Activated naive CD4-positive, alpha-beta T cell treated with anti-CD3 and anti-CD28 coated beads for 36 hours (primary cell): ENCODE measurements around the gene ARMC3. TPM values are rescaled to one million over a fixed set of nuclear protein-coding genes. Genes with fewer than 3 reads are reported as not detected.

Source experiments
- CTCF ChIA-PET: fragments of 350-600 bp; sonication (Branson Sonifier 250); formaldehyde crosslinking; loops from one replicate; lab custom pipeline; 2021; ENCODE audit warnings: antibody characterized with exemption; lab: Charles Lee
- DNase-seq: peaks from one replicate; pipeline ENCODE4 v3.0.0-alpha.2; 2020
- H3K27ac Mint-ChIP-seq: one replicate; pipeline ENCODE4 v1.8.0; 2021; ENCODE audit warnings: mild to moderate bottlenecking, mixed read lengths
- H3K27me3 Mint-ChIP-seq: one replicate; pipeline ENCODE4 v1.8.0; 2021; ENCODE audit warnings: low read depth, mixed read lengths
- H3K36me3 Mint-ChIP-seq: one replicate; pipeline ENCODE4 v1.8.0; 2021; ENCODE audit warnings: low read depth, mixed read lengths
- H3K4me1 Mint-ChIP-seq: one replicate; pipeline ENCODE4 v1.8.0; 2021; ENCODE audit warnings: low read depth, mixed read lengths
- H3K4me3 Mint-ChIP-seq: one replicate; pipeline ENCODE4 v1.8.0; 2021; ENCODE audit warnings: mild to moderate bottlenecking, moderate library complexity, mixed read lengths
- H3K9me3 Mint-ChIP-seq: one replicate; pipeline ENCODE4 v1.8.0; 2021; ENCODE audit warnings: mixed read lengths
- intact Hi-C: fragments of 100-400 bp; cut with micrococcal nuclease; formaldehyde crosslinking; loops from one replicate; pipeline ENCODE4 v1.15.1; 2023
- total RNA-seq, 2 experiments: library from RNA; stranded (reverse); gene quantifications; one replicate each; pipeline ENCODE4 v1.2.3, GENCODE V29; 2021

The ARMC3 gene
- total RNA-seq, 2 experiments from 2014 or later, result not detected

DNA sequence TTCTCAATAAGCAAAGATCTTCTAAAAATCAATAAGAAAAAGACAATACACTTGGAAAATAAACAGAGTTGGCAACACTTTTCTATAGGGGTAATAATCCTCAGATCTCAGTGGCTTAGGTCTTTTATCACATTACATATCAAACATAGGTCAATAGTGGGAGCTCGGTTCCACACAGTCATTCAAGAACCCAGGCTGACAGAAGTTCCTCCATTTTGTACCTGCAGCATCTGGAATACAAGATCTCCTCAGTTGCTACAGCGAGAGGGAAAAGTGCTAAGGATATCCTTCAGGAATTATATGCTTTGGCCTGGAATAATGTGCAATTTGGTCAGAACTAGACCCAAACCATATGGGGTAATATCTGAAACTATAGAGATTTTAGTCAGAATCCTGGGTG lies 112.1 kb downstream of the ARMC3 start:
- H3K36me3 Mint-ChIP-seq, result no peaks in the 10 kb centered on the region
- H3K27me3 Mint-ChIP-seq, result peaks cover 5% of the 10 kb centered on the region
- CTCF ChIA-PET, result no interaction called here
- no peak overlapping the region for H3K4me3 Mint-ChIP-seq
- no peak for DNase-seq
- no peak overlapping the region for H3K27ac Mint-ChIP-seq
- no peaks in the 10 kb centered on the region for H3K4me1 Mint-ChIP-seq
- peaks cover 4% of the 10 kb centered on the region for H3K9me3 Mint-ChIP-seq
- intact Hi-C loops, result no loop called here

DNA sequence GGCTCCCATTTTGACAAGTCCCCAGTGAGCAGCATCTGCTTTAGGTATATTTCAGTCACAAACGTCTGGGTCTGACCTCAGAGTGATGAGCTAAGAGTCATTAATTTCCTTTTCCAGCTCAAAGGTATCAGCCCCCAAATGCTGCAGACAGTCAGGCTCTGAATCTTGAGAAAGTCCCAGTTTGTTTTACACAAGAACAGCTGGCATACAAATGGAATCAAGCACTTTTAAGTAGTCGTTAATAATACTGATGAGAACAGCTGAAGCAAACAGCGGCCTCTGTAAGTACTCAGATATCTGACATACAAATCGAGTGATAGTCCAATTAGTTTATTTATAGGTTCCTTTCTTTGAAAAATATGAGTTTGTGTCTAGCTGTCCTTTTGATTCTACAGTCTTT lies 118.2 kb downstream of the ARMC3 start:
- no peaks in the 10 kb centered on the region for H3K27me3 Mint-ChIP-seq
- intact Hi-C loops, result no loop called here
- CTCF ChIA-PET, result interaction anchor here (1.1 to 1.8 kb wide), 2 partner anchors 17 to 23 kb away, joined by 3 read pairs; no protein-coding TSS in a partner anchor
- no peaks in the 10 kb centered on the region for H3K4me1 Mint-ChIP-seq
- H3K4me3 Mint-ChIP-seq, result no peak overlapping the region
- no peaks in the 10 kb centered on the region for H3K9me3 Mint-ChIP-seq
- no peak overlapping the region for H3K27ac Mint-ChIP-seq
- no peak for DNase-seq
- H3K36me3 Mint-ChIP-seq, result no peaks in the 10 kb centered on the region

DNA sequence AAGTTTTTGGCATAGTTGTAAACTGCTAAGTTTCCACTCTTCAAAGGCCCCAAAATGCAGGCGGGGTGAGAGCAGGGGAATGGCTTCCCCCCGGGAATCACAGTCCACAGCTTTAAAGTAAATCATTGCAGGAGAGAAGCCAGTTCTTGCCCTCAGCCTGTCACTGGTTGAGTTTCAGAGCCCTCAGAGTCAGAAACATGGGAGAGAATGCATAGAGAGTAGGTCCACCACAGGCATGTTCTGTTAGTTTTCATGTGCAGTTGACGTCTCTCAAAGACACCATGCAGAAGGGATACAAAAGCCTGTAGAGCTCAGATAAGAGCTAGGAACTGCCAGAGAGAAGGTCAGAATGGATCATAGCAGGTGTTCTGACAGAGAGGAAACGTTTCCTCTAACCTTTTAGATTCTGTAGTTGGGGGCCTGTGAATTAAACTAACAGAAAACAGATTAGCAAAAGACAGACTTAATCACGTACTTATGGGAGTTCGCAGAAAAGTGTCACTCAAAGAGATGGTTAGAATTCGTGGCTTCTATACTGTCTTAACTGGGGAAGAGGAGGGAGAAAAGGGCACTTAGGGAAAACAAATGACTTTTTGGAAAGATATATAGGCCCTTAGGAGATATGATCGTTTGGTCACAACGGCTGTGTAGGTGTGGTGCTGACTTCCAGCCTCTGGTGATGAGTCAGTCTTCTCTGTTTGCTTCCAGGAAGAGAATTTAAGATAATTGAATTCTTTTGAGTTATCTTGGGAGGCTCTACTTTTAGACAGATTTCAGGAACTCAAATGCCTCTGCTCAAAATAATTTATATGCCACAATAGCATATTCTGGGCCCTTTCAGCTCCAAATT lies 119.6 kb downstream of the ARMC3 start:
- CTCF ChIA-PET, result interaction anchor here (0.5 to 1.8 kb wide), 2 partner anchors 16 to 698 kb away, joined by 3 to 13 read pairs; no protein-coding TSS in a partner anchor

DNA sequence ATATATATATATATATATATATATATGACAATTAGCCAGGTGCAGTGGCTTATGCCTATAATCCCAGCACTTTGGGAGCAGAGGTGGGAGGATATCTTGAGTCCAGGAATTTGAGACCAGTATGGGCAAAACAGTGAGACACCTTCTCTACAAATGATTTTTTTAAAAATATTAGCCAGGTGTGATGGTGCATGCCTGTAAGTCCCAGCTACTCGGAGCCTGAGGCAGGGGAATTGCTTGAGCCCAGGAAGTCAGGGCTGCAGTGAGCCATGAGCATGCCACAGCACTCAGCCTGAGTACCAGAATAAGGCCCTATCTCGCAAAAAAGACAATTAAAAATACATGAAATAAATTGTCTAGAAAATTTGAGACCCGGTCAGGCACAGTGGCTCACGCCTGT lies 120.3 kb downstream of the ARMC3 start:
- no peak overlapping the region for H3K27ac Mint-ChIP-seq
- no peak overlapping the region for H3K4me3 Mint-ChIP-seq
- no peaks in the 10 kb centered on the region for H3K4me1 Mint-ChIP-seq
- CTCF ChIA-PET, result no interaction called here
- H3K27me3 Mint-ChIP-seq, result no peaks in the 10 kb centered on the region
- intact Hi-C loops, result no loop called here
- no peaks in the 10 kb centered on the region for H3K9me3 Mint-ChIP-seq
- DNase-seq, result no peak
- no peaks in the 10 kb centered on the region for H3K36me3 Mint-ChIP-seq

More for the DNA sequence above, 119.6 kb downstream of the ARMC3 start:
- Mint-ChIP-seq H3K27me3 (no peaks in the 10 kb centered on the region), H3K9me3 (no peaks in the 10 kb centered on the region), H3K4me3 (no peak overlapping the region), H3K36me3 (no peaks in the 10 kb centered on the region), H3K27ac (no peak overlapping the region), H3K4me1 (no peaks in the 10 kb centered on the region)
- intact Hi-C loops, result no loop called here
- no peak for DNase-seq

DNA sequence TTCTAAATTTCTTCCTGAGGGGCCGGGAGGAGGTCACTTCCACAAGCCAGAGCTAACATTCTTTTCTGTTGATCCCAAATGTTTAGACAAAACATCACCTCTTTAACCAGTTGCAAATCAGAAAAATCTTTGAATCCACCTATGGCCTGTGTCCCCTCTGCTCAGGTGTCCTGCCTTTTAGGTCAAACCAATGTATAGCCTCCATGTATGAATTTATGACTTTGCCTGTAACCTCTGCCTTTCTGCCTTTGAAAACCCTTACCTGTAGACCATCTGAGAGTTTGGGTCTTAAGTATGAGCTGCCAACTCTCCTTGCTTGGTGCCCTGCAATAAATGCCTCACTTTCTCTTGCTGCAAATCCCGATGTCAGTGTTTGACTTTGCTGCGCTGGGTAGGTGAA lies 123.4 kb downstream of the ARMC3 start:
- no peak overlapping the region for H3K27ac Mint-ChIP-seq
- no peak for DNase-seq
- peaks cover 7% of the 10 kb centered on the region for H3K27me3 Mint-ChIP-seq
- H3K4me3 Mint-ChIP-seq, result no peak overlapping the region
- intact Hi-C loops, result no loop called here
- no peaks in the 10 kb centered on the region for H3K4me1 Mint-ChIP-seq
- no peaks in the 10 kb centered on the region for H3K9me3 Mint-ChIP-seq
- no peaks in the 10 kb centered on the region for H3K36me3 Mint-ChIP-seq
- CTCF ChIA-PET, result no interaction called here

DNA sequence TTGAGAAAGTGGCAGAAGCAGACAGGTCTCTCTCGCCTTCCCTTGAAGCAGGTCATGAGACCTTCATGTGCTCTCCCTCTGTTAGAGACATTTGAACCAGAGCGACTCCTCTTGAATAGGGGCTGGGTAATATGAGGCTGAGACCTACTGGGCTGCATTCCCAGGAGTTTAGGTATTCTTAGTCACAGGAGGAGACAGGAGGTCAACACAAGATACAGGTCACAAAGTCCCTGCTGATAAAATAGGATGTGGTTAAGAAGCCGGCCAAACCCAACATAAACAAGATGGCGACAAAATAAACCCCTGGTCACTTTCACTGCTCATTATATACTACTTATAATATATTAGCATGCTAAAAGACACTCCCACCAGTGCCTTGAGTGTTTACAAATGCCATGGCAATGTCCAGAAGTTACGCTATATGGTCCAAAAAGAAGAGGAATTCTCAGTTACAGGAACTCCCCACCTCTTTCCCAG lies 124.0 kb downstream of the ARMC3 start:
- no peaks in the 10 kb centered on the region for H3K36me3 Mint-ChIP-seq
- CTCF ChIA-PET, result no interaction called here
- H3K9me3 Mint-ChIP-seq, result no peaks in the 10 kb centered on the region
- H3K27ac Mint-ChIP-seq, result no peak overlapping the region
- H3K4me3 Mint-ChIP-seq, result no peak overlapping the region
- no peaks in the 10 kb centered on the region for H3K4me1 Mint-ChIP-seq
- peaks cover 7% of the 10 kb centered on the region for H3K27me3 Mint-ChIP-seq
- intact Hi-C loops, result no loop called here
- DNase-seq, result no peak

DNA sequence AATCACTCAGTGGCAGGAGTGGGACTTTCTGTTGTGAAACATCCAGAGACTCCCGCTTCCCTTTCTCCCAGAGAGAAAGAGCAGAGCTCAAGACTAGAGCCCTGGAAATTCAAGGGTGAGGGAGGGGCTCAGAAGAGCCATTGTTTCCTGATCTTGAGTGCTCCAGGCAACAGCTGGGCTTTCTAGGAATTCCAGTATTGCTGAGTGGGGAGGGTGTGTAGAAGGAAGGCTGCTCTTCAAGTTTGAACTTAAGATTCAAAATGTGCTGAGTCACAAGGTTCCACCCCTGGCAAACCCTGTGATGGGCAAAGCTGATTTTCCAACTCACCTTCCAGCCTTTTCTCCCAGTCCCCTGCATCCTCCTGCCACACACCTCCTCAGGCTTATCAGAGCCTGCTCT lies 125.2 kb downstream of the ARMC3 start:
- CTCF ChIA-PET, result no interaction called here
- Mint-ChIP-seq H3K4me3 (no peak overlapping the region), H3K27ac (no peak overlapping the region), H3K27me3 (peaks cover 7% of the 10 kb centered on the region), H3K36me3 (no peaks in the 10 kb centered on the region), H3K4me1 (no peaks in the 10 kb centered on the region), H3K9me3 (no peaks in the 10 kb centered on the region)
- intact Hi-C loops, result no loop called here
- no peak for DNase-seq

DNA sequence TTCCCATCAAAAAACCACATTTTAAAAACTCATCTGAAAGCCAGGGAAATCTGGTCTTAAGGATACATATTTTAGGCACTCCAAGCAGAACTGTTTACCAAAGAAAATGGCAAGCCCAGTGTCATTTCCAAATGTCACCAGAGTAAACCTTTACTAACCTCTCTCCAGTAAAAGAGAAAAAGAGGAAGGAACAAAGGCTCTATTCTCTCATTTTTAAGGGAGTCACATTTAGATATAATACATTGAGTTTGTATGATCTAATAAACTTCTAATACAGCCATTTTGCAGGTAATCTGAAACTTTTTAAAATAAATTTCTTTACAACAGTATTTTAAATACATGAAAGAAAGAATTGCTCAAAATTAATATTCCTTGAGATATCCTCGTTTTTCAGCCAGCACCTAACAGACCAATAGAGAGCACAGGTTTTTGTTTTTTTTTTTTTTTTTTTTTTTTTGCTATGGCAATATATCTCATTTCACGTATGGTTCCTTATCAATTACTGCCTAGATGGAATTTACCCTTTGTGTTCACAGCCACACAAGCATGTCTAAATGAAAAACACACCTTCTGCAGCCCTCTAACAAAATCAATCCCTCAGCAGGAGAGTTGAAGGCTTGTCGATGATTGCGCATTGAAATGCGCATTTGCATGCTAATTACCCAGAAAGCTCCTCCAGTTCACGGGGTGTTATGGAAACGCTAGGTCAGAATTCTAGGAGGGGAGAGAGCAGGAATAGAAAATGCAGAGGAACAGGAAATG lies 127.8 kb downstream of the ARMC3 start:
- Mint-ChIP-seq H3K36me3 (no peaks in the 10 kb centered on the region), H3K9me3 (no peaks in the 10 kb centered on the region)
- CTCF ChIA-PET, result no interaction called here

DNA sequence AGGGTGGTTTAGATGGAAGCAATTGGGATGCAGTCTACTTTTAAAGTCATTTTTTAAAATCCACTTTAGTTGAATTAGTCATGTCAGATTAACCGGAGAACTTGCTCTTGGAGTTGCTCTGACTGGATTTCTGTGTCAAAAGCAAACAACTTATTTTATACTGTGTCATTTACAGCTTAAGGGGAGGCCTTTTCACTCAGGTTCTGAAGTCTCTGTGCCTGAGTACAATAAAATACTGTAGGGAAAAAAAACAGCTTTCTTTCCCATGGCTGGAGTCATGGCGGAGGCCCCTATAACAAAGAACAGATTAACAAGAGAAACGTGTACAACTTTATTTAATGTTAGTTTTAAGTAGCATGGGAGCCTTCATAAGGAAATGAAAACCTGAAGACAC lies 128.3 kb downstream of the ARMC3 start:
- Mint-ChIP-seq H3K27me3 (peaks cover 10% of the 10 kb centered on the region), H3K36me3 (no peaks in the 10 kb centered on the region), H3K9me3 (no peaks in the 10 kb centered on the region), H3K27ac (no peak overlapping the region), H3K4me1 (no peaks in the 10 kb centered on the region), H3K4me3 (no peak overlapping the region)
- intact Hi-C loops, result no loop called here
- no peak for DNase-seq
- CTCF ChIA-PET, result no interaction called here

More for the DNA sequence above, 127.8 kb downstream of the ARMC3 start:
- Mint-ChIP-seq H3K4me1 (no peaks in the 10 kb centered on the region), H3K27me3 (peaks cover 7% of the 10 kb centered on the region), H3K27ac (no peak overlapping the region), H3K4me3 (no peak overlapping the region)
- intact Hi-C loops, result no loop called here
- DNase-seq, result no peak

DNA sequence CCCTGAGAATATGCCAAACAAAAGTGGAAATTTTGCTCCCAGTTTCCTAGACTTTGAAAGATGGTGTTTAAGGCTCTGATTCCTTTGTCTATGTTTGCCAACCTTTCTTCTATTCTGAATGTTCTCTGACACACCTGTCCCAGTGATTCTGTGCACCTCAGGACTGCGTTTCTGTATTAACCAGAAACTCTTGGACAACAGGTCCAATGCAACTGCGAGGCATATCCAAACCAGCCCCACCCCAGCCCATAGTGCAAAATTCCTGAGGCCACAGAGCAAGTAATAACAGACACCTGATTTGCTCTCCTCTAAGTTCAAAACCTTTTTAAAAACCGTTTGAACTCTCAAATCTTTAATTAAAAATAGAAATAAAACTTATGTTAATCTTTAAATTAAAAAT lies 130.5 kb downstream of the ARMC3 start:
- Mint-ChIP-seq H3K9me3 (no peaks in the 10 kb centered on the region), H3K36me3 (no peaks in the 10 kb centered on the region), H3K27ac (no peak overlapping the region), H3K27me3 (peaks cover 10% of the 10 kb centered on the region), H3K4me3 (no peak overlapping the region), H3K4me1 (no peaks in the 10 kb centered on the region)
- CTCF ChIA-PET, result no interaction called here
- DNase-seq, result no peak
- intact Hi-C loops, result no loop called here

DNA sequence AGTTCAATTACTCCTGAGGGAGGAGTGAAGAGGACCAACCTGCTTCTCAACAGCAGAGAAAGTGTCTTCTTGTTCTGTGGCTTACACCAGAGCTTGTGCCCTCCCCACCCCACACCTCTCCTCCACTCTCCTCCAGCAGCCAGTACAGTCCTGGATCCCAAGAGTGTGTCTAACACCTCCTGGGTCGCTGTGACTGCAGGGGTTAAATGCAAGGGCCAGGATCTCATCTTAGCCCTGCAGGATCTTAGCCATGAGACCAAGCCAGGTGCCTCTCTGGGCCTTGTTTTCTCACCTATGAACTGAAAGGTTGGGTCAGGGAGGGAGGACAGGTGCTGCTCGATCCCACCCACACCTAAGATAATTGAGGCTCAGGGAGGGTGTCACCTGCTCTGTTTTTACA lies 133.1 kb downstream of the ARMC3 start:
- no peak for DNase-seq
- Mint-ChIP-seq H3K27me3 (peaks cover 7% of the 10 kb centered on the region), H3K9me3 (no peaks in the 10 kb centered on the region)

DNA sequence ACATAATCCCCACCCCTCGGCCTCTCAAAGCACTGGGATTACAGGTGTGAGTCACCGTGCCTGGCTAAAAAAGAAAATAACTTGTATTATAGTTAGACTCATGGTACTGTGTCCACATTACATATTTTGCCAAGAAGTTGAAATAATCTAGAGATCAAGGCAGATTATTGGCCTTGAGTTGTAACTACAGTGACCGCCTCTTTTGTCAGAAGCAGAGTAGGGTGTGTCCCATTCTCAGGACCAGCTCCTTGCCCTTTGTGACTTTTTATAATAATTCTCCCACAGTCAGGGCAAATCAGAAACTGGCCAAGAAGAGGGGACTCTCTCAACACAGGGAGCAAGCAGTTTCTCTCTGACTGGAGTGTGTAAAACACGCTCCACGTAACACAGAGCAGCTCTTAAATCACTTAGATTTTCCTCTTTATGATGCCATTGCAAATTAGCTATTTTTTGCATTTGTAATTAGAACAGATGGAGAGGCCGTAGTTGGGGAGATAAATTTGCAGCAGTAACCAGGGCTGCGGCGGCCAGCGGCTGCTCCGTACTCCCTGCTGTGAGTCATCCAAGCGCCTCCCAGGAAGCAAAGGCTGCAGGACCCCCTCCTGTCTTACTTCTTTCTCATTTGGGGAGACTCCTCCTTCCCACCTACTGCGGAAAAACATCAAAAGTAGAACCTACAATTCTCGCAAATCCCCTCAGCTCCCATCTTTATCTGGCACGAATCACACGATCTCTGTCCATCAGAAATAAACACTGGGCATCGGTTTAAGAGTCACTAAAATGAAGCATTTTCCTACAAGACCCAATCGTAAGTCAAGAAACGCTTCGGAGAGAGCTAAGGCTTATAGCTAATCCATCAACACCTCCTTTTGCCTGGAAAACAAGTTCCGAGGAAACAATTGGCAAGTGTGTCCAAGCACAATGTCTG lies 135.5 kb downstream of the ARMC3 start:
- Mint-ChIP-seq H3K9me3 (no peaks in the 10 kb centered on the region), H3K4me1 (no peaks in the 10 kb centered on the region), H3K27me3 (peaks cover 5% of the 10 kb centered on the region), H3K36me3 (no peaks in the 10 kb centered on the region), H3K27ac (no peak overlapping the region), H3K4me3 (no peak overlapping the region)
- CTCF ChIA-PET, result interaction anchor here (0.7 kb wide), 1 partner anchor 16 kb away, joined by 3 read pairs; no protein-coding TSS in a partner anchor
- intact Hi-C loops, result no loop called here
- DNase-seq, result no peak

More for the DNA sequence above, 133.1 kb downstream of the ARMC3 start:
- intact Hi-C loops, result no loop called here
- CTCF ChIA-PET, result no interaction called here
- no peaks in the 10 kb centered on the region for H3K4me1 Mint-ChIP-seq
- no peak overlapping the region for H3K27ac Mint-ChIP-seq
- H3K36me3 Mint-ChIP-seq, result no peaks in the 10 kb centered on the region
- H3K4me3 Mint-ChIP-seq, result no peak overlapping the region
